ENCODE results near the gene RBM4B.

Gene RBM4B

DNA sequence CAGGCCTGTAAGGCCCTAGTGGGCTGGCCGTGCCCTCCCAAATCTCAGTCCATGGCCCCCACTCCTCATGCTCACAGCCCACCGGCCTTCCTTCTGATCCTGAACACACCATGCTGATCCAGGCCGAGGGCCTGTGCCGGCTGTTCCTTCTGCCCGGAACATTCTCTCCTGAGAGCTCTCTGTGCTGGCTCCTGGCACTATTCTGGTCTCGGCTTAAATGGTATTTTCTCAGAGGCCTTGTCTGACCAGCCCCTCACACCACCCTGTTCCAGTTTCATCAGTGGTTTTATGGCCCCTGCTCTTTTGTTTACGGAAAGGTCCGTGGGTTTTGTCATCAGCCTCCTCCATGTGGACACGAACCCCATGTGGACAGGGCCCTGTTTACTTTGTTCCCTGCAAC, 29.3 kb upstream of the RBM4B start:
- no peak for DNase-seq

DNA sequence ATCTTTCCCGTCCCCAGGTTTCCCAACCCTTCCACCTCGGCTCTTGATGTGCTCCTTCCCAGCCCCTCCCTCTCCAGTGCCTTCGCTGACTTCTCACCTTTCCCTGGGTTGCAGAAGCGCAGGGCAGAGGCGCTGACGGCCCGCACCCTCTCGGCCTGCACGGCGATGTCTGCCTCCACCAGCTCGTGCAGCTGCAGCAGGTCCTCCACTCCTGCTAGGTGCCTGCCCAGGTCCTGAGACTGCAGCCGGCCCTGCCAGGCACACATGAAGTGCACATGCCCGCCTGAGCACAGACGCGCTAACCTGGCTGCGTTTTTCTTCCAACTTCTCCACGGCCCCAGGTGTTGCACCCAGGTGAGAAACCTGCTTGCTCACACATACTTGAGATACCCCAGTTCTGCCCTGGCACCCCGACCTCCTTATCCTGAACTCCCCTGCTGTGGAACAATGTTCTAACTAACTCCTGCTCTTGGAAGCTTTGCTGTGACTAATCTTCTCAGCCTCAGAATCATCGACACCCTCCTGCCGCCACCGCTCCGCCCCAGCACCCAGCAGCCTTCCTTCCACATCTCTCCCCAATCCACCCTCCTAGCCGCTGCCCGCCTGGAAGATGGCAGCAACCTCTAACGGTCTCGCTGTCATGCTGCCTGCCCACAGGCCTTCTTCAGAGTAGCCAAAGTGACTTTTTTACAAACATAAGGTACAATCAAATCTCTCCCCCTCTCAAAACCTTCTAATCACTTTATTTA, 28.1 kb upstream of the RBM4B start:
- DNase-seq, result no peak

DNA sequence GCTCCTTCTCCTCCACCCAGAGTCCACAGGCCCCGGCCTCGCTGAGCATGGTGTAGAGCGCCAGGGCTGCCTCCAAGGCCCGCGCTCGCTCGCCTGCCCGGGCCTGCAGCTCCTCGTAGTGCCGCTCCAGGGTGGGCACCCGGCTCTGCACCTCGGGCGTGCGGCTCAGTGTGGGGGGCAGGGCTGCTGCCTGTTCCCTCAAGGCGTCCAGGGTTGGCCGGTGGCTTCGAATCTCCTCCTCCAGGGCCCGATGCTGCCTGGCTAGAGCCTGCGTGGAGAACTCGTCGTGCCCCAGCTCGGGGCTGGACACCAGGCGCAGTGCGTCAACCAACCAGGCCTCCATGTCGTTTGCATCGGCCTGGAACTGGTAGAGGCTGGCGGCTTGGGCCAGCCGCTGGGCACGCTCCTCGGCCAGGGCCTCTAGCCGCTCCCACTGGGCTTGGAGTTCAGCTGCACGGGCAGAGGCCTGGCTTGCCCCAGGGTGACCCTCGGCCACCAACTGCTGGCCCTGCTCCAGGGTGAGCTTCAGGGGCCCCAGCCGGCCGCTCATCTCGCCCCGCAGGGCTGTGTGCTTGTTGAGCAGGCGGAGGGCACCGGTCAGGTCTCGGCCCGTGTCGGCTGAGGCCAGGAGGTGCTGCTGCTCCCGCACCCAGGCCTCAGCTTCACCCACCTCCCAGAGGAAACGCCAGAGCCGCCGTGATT, 27.1 kb upstream of the RBM4B start:
- DNase-seq, result no peak

DNA sequence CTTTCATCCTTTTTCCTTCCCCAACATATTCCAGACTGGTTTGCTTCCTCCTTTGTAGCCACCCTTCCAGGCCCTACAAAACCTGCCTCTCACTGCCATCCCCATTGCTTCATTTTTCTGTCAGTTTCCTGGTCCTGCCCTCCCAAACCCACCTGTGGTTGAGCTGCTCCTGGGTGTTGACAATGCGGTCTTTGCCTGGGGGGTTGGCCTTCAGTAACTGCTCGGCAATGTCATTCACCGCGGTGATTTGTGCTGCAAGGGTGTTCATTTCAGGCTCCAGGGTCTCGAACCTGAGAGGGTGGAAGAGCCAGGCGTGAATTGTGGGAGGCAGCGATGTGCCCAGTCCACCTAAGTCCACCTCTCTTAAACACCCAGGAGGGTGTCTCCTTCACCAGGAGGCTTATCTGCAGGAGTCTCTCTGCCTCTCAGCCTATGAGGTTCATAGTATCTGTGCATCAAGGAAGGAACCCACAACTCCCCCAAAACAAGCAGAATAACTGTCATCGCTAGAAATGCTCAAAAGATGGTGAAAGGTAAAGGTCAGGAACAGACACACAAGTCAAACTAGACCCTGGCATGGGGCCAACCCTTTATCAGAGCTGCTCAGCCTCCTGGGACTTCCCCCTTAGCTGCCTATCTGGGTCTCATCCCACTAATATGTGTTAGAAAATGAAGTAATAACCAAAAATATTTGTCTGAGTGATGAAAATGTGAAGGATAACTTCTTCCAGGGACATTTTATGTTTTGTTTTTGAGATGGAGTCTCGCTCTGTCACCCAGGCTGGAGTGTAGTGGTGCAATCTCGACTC, 23.9 kb upstream of the RBM4B start:
- DNase-seq, result no peak

DNA sequence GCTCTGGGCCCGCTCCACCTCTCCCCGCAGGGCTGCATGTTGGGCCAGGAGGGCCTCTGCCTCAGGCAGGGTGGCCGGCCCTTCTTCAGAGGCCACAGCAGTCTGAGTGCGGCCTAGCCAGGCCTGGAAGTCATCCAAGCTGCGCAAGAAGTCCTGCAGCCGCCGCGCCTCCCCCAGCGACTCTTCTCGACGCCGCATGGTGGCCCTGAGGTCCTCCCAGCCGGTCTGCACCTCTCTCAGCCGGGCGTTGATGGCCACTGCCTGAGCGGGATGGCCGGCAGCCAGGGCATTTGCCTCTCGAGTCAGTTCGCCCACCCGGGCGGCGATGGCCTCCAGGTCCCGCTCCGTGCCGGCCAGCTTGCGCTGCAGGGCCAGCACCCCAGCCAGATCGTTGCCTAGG, 23.1 kb upstream of the RBM4B start:
- DNase-seq, result no peak

DNA sequence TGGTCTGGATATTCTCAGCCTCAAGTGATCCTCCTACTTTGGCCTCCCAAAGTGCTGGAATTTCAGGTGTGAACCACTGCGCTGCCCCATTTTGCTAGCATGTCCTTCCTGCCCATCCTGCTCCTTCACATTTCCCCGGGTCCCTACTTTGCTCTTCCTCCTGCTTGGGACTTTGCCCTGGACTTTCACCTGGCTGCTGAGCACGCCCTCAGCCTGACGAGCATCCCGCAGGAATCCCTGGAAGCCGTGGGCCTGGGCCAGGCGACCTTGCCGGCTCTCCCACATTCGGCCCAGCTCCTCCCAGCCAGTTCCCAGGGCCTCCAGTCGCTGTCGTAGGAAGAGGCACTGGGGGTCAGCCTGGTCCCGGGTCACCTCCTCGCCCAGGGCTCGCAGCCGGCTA, 22.6 kb upstream of the RBM4B start:
- DNase-seq, result no peak

DNA sequence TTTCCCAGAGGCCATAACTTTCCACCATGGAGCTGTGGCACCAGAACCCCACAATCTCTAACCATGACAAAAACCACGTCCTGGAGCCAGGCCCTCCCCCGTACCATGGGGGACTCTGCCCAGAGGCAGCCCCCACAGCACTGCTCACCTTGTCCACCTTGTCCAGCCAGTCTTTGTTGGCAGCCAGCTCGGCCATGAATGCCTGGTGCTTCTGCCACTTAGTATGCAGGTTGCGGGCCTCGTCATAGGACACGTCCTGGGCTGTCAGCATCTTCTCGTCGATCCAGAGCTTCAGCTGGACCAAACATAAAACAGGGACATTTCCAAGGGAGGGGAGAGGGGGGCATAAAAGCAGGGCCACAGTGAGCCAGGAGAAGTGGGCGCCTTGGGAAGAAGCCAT, 20.8 kb upstream of the RBM4B start:
- DNase-seq, result no peak

DNA sequence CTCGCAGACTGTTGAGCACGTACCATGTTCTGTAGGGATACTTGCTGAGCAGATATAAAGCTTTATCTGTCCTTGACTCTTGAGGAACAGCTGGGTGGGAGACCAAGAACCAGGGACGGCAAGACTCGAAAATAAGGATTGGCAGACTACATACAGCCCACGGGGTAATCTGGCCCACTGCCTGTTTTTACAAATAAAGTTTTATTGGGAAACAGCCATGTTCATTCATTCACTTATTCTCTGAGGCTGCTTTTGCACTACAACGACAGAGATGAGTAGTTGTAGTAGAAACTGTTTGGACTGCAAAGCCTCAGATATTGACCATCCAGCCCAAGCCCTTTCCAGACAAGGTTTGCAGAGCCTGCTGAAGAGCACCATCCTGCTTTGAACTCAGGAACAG, 20.3 kb upstream of the RBM4B start:
- no peak for DNase-seq

DNA sequence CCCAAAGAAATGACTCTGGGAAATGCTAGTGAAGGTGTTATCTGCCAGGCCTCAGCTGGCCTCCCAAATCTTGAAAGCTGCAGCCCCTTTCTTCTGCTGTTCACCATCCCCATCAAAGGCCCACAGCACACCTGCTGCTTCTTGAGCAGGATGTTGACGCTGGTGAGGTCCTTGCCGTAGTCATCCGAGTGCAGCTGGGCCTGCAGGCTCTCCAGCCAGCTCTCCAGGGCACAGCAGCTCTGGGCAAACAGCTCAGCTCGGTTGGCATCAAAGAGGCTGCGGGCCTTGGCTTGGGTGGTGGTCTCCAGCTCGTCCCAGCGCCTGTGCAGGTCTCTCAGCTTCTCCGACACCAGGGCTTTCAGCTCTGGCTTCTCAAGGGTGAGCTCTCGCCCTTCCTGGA, 18.5 kb upstream of the RBM4B start:
- DNase-seq, result no peak

DNA sequence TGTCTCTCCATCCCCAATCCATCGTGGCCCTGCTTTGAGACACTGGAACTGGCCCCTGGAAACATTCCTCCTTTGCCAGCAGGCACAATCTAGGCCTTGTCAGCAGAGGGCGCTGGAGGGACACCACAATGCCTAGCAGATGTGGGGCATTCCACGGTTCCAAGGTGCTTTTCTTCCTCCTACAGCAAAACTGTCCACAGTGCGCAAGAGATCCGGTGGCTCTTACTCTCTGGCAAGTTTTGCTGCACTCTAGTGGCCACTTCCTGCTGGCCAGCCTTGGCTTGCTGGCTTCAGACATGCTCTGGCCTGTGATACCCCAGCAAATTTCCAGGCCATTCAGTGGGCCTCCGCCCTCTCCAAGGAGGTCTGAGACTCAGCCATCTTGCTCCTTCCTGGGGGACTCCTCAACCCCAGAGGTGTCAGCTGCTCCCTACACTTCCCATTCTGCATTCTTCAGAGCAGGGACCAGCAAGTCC, 17.1 kb upstream of the RBM4B start:
- DNase-seq, result peak; percentile 38 to 52

DNA sequence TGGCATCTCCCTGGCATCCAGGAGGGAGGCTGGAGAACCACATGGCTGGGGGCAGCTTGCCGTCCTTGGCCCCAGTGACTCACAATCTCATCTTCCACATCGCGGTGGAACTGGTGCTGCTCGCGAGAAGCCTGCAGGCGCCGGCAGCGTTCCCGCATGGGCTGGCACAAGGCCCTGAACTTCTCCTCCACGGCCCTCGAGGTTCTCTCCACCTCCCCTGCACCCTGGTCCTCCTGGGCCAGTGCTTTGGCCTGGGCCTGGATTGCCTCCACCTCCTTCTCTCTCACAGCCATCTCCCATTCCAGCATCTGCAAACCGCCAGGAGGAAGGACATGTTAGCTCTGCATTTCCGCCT, 16.3 kb upstream of the RBM4B start:
- no peak for DNase-seq

DNA sequence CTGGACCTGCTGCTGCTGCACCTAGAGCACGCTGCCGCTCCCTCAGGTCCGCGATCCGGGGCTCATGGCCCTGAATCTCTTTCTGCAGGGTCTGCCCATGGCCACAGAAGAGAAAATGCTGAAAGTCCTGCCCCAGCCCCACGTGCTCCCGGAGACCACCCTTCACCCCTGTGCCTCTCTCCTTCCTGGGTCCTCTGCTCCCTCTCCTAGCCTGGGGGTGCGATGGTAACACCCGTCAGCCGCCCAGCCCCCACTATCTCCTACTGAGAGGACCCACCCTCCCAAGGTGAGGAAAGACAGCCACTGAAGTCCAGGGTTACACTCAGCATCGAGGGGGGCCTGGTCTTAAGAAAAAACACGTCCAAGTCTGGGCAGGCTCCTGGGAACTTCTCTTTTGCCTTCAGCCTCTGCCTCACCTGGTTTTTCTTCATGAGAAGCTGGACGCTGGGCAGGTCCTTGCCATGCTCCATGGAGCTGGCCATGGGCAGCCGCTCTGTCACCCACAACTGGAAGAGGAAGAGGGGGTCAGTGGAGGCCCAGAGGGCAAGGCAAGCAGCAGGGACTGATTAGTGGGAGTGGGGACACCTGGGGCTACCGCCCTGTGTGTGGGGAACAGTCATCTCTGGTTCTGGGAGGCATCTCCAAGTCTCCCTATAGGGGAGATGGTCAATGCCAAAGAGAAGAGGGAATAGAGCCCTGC, 15.8 kb upstream of the RBM4B start:
- no peak for DNase-seq

DNA sequence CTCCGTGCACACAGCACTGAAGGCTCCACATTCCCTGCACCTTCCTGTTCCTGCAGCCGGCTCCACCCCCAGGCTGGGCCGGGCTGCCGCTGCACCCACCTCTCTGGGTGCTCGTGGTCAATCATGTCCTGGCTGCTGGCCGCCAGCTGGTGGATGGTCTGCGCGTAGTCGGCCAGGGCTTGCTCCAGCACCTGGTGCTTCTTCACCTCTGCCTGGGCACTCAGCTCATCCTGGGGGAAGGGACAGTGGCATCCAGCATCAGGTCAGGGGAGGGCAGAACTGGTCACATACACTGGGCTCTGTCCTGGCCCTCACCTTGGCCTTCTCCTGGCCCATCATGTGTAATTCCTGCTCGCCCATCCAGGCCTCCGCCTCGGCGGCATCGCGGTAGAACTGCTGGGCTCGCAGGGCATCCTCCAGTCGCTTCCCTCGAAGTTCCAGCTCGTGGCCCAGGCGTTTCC, 15.2 kb upstream of the RBM4B start:
- no peak for DNase-seq

DNA sequence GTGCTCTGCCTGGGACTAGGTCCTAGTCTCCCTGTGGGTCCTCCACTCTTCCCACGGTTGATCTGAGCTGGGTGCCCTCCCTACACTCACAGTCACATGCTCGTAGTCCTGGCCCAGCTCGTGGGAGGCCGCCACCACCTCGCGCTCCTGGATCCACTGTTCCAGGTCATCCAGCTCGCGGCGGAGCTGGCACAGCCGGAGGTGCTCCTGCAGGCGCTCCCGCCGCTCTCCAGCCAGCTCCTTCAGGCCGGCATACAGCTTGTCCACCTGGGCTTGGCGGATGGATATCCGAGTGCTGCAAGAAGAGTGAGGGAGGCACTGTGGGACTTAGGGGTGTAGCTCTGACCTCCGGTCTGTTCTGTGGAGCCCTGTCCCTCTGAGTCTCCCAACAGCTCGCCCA, 14.8 kb upstream of the RBM4B start:
- DNase-seq, result no peak

DNA sequence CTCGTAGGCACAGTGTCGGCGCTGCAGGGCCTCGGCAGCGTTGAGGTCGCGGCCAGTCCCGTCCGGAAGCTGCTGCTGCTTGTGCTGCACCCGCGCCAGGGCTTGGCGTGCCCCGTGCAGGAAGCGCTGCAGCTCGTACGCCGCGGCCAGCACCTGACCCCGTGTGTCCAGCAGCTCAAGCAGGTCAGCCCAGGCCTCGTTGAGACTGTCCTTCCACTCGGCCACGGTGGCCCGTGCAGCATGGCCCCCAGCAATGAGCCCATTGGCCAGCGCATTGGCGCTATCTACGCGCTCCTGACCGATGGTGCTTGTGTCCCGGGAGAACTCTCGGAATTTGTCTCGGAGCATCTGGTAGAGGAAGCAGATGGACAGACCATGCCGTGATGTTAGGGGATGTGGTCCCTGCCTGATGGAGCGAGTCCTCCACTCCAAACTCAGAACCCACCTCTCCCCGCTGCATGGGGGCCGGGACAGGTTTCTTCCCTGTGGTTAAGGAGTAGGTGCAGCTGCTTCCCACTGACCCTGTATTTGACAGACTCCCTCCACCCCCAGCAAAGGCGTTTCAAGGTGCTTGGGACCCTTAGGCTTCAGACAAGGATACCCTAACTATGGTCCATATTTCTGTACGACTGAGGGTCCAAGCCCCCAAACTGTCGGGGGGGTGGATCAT, 13.8 kb upstream of the RBM4B start:
- no peak for DNase-seq

DNA sequence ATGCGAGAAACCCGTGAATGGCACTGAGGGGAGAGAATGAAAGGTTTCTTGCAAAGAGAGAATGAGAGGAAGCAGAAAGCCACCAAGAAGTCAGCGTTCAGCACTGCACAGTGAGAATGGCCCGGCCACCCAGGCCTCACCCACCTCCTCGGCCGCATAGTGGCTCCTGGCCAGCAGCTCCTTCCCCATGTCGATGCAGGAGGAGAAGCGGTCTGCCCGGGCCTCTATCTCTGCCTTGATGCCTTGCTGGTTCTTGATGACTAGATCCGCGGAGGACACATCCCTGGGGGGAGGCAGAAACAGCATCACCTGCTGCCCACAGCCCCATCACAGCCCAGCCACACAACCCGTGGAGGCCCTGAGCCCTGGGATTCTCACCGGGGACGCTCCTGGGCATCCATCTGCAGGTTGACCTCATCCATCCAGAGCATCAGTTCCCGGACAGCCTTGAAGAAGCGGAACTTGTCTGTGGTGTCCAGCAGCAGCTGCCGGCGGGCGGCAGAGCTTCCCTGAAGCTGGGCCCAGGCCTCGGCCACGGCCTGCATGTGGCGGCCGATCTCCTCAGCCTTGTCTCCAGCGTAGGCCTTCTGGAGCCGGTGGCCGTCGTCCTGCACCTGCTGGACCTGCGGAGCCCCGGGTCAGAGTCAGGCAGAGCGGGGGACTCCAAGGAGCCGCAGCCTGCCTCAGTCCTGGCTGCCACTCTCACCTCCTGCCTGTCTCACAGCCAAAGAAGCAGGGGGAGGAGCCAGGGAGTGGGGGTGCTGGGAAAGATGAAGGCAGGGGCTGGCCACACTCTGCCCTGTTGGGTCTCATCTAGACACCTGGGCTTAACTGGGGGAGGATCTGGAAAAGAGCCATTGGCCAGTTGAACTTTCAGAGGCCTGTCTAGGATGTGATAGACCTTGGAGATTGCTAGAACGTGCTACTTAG, 12.2 kb upstream of the RBM4B start:
- DNase-seq, result no peak

DNA sequence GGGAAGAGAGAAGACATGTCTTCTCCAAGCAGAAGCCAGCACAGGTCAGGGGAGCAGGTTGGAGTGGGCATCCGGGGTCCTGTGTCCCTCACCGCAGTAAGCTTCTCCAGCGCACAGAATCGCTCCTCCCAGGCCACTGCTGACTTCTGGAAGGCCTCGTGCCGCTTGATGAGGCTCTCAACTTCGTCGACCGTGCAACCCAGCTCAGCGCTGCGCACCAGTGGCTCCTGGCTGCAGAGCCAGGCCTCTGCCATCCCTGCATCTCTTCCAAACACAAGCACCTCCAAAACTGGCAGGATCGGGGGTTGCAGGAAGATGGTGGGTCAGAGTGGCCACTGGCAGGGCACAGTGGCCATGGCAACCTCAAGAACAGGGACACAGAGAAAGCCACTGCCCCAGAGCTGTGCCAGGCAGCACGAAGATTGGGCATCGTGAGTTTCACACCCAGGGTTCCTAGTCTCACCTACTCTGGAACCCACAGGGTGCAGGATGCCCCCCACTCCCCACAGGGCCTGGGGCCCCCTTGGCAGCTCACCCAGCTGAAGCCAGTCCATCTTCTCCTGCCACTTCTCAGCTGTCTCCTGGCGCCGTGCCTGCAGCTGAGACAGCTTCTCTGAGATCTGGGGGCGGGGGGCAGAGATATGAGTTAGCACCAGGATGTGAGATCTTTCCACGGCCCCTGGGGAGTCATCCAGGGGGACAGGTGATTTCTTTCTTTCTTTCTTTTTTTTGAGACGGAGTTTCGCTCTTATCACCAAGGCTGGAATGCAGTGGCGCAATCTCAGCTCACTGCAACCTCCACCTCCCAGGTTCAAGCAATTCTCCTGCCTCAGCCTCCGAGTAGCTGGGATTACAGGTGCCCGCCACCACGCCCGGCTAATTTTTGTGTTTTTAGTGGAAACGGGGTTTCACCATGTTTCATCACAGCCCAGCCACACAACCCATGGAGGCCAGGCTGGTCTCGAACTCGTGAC, 11.2 kb upstream of the RBM4B start:
- no peak for DNase-seq

DNA sequence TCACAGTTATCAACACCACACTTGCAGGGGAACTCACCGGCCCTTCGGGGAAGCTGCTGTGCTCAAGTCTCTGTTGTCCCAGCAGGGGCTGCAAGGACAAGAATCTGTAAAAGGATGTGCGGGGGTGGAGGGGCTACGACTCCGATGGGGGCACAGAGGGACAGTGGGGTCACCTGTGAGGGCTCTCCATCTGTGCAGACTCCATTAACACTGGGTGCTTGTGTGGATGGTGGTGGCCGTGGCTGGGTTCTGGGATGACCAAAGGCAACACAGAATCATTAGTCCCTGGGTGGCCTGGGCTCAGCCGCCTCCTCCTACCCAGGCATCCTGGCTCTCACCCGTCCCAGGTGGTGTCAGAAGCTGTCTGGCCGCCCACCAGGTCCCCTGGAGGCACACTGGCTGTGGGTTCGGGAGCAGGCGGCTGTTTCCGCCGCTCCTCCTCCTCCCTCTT, 10.2 kb upstream of the RBM4B start:
- no peak for DNase-seq

DNA sequence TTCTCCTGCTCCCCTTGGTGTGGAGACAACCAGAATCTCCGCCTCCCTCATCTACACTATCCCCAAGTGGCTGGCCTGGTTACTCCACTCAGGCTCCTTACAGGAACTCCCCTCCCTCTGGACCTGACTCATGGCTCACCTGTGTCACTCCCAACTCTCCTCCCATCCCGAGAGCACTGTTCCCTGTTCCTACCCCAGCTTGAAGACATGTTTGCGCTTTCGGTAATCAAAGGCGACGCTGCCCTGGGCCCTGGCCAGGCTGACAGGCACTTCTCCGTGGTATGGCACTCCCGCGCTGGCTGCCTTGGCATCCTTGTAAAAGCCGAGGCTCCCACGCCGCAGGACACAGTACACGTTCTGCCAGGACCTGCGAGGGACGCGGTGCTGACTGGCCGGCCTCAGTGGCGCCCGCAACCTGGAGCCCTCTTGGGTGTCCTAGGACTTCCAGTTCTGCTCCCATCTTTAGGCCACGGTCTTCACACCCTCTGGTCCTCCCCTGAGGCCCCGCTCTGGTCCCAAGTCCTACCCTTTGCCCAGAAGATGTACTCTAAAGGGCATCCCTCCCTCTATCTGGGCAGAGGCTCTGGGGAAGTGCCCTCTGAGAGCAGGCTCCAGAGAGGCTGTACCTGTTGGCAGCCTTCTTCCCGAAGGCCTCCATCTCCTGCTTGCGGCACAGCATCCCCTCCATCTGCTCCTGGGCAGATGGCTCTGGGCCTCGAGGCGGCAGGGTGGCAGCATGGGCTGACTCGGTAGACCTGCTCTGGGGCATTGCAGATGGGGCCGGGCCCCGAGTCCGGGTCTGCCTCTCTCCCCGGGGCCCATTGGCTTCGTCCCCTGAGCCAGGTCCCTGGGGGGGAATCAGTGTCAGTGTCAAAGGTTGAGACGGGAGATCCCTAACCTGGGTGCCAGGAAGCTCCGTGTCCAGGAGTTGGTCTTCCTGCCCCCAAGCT, 9.4 kb upstream of the RBM4B start:
- DNase-seq, result no peak
